ENCODE measurements around the gene VPS13C. TPM values are rescaled to one million over a fixed set of nuclear protein-coding genes. Genes with fewer than 3 reads are reported as not detected.
A peak's percentile ranks its signal among the peaks of the same experiment; 100 is the strongest.

Gene VPS13C
- total RNA-seq, 1 donor from 2014 or later, result 13.3 TPM

DNA sequence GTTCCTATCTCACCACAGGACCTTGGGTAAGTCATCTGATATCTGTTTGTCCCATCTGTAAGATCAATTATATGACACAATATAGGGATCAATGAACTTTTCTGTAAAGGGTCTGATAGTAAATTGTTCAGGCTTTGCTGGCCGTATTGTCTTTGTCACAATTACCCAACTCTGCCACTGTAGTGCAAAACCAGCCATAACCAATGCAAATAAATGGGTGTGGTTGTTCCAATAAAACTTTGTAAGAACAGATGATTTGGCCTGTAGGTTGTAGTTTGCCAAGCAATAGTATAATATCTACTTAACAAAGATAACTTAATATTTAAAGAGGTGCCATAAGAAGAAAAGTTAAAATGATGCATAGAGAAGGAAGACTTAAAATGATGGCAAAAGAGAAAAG is 210.8 kb downstream of the VPS13C start:
- no peak for ATAC-seq

DNA sequence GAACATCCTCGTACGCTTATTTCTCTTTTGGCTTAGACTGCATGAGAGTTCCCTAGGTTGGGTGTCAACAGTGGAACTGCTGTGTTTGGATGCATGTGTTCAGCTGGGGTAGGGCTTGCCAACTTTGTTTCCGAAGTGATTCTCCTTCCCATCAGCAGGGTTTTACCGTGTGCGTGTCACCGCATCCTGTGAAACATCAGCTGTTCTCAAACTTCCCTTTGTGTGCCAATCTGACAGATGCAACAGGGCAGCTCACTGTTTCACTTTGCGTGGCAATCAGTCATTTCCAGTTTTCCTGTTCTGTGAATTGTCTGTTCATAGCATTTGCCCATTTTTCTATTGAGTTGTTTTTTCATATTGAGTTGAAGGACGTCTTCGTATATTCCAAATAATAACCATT is 218.8 kb downstream of the VPS13C start:
- ATAC-seq, result no peak

DNA sequence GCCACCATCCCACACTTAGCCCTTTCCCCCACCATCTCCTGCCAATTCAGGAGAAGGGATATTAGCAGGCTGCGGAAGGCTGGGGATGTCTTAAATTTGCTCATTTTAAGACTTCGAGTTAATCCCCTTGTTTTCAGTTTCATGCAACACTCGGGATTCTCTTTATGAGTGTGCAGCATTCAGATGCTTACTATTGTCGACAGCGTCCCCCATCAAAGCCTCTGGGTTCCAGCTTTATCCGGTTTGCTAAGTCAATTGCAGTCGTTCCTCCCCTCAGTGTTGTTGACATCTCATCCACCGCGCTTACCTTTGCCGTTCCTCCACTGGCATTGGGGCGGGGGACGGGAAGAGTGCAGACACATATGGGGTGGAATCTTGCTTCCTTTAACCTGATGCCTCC is 220.2 kb downstream of the VPS13C start:
- ATAC-seq, result no peak

DNA sequence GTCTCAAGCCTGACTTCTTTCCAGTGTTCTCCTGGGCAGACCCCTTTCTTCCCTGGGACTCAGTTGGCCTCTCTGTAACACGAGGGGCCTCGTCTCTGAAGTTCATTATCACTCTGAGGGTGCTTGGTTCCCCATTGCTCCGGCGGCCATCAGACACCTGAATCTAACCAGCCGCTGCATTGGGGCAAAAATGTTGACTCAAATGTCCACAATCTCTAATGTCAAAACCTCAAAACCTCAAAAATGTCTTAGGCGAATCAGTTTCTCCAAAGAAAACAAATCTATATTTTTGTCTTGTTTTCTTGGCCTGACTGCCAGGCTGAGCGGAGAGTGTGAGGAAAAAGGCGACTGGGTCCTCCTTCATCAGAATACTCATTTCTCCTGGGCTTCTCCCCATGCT is 220.7 kb downstream of the VPS13C start:
- ATAC-seq, result no peak

DNA sequence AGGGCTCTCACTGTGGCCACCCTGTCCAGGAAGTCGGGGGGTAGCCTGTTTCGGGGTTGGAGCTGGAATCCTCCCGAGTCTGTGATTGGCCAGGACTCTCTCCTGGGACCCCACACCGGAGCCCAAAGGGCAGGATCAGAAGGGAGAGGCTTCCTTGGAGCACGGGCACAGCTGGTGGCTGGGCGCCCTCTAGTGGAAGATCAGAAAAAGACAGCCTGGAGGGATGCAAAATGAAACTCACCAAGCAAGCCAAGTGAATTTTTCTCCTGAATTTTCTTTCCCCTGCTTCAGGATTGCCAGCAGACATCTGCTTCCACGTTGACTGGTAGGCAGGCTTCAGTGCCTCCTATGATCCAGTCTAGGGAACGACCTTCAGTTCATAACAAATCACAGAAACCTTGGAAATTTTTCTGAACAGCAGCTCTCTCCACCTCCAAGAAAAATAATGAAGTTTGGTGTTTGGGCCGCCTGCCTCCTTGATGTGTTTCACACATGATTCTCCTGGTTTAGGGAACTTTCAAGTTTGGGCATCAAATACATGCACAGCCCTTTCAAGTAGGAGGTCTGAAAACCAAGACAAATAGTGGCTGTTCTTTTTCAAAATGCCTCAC is 224.6 kb downstream of the VPS13C start:
- ATAC-seq, result peak; percentile 62

DNA sequence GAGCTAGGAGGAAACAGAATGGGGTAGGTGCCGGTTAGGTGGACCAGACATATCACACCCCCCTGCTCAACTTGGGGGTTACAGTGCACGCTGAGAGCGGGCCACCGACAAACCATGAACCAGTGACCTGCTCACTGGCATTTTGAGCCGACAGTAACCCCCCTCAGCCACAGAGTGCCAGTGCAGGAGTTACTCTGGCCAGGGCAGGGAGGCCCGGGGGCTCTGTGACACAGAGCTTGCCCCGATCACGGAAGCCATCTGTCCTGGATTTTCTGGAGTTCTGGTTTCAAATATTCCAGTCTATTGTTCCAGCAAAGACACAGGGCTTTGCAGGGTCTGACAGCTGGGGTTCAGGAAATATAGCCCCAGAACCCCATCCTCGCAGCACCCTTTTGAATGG is 225.2 kb downstream of the VPS13C start:
- ATAC-seq, result no peak

DNA sequence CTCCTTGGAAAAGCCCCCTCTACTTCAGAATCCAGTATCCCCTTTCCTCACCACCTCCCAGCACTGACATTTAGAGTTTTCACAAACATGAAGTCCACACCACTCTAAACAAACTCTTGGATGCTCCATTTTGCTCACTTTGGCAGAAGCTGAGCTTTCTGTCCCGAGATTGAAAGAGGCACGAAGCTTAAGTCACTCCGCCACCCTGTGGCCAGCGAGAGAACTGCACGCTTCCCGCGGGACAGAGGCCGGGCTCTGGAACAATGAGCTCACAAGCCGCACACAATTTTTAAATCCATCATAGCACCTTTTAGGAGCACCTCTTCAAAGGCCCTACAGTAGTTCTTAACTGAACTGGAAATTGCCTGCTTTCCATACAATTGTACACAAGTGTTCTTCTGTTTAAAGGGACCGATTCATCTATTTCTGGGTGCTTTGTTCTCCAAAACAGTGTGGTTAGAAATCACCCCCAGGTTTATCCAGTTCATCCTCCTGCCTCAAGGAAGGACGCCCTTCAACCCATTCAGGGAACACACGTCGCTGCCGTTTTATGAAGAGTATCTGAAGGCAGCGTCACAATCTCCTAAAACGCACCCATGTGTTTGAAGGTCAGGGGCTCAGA is 226.1 kb downstream of the VPS13C start:
- peak; percentile 79 for ATAC-seq

DNA sequence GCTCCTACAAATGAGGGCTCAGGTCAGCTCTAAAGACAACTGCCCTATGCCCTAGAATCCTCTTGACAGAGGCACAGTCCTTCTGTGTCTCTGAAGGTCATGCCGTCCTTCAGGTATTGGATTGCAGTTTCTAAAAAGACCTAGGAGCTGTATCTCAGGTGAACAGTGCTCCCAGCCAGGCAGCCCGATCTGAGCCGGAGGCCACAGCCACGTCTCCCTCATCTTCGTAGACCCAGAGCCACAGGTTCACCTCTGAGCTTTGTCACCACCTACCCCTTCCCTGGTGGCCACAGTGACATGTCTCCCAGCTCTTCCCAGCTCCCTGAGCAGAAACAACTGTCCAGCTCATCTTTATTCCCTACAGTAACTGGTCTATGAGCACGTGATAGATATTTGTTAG is 228.0 kb downstream of the VPS13C start:
- no peak for ATAC-seq

DNA sequence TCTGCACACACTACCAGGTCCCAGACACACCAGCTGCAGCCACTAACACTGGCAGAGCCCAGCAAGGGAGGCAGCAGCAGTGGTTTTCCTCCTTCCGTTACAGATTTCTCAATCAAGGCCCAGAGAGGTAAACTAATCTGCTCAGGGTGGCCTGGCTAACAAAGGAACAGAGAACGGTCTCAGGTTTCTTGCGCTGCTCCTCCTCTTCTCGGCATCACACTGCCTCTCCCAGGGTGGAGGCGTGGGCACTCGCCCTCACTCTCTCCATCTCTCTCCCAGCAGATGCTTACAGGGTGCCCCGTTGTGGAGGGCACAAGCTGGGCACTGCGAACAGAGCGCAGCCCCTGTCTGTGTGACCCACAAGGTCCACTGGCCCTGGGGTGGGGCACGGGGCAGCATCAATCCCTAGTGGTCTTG is 228.7 kb downstream of the VPS13C start:
- no peak for ATAC-seq

DNA sequence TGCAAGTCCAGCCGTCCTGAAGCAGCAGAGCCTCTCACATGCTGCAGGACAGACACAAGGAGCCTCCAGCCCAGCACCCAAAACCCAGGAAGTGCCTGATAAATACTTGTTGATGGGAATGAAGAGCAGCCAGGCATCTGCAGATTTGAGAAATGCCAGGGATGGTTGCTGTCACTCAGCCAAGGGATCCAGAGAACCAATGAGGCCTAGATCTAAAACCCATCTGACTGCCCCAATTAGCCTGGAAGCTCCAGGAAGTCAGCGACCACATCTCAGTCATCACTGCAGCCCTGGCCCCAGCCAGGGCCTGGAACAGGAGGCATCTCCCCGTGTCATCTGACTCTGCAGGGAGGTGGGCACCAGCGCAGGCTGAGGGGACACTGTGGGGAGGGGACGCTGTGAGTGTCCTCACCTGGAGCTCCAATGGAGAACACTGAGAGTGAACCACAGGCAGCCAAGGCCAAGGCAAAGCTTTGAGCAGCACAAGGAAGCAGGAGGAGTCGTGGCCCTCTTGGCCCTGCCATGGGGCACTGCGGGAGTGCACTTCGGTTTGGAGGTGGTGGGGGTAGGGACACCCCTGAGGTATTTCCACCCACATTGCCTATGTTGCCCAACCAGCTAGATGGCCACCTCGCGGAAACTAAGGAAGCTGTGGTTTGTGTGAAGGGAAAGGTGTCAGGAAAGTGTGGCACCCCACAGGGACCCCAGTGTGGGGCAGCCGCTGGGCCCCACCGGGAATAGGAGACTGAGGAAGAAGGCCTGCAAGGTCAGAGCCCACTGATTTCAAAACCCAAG is 229.5 kb downstream of the VPS13C start:
- ATAC-seq, result no peak

DNA sequence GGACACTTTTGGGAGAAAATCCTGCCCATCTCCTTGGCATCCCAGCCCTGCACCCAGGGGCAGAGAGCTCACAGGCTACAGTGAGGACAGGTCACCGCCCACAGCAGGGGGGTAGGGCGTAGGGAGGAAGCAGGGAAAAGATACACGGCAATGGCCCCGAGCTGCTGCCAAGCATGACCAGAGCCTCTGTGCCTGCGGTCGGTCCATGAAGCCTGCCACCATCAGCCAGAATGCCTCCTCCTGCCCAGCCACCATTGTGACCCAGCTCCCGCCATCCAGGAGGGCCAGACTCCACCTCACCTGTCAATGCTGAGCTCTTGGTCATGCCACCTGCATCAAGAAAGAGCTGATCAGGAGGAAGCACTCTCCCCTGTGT is 230.7 kb downstream of the VPS13C start:
- no peak for ATAC-seq

DNA sequence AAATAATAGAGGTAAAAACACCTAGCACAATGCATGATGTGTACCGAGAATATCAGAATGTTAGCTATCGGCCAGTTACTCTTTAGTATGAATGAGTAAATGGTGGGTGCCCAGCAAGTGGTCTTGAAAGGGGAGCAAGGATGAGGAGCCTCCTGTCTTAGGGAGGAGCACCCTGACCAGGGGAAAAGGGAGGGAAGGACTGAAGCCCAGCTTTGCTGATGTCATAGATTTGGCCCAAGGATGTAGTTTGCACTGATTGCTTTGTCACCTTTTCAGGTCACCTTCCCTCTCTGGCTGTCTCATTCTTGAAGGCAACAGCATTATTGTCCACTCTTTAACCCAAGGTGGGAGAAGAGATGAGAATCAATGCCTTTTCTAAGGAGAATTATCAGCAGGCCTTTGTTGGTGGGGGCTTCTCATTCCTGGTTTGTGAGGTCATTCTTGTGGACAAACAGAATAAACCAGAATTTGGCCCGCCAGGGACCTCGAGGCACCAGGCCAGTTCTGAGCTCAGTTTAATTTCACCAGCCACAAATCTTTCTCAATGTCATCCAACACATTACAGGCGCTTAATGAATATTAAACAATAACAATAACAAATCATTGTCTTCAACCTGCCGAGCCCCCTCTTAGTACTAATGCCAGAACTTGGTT is 231.3 kb downstream of the VPS13C start:
- ATAC-seq, result no peak

DNA sequence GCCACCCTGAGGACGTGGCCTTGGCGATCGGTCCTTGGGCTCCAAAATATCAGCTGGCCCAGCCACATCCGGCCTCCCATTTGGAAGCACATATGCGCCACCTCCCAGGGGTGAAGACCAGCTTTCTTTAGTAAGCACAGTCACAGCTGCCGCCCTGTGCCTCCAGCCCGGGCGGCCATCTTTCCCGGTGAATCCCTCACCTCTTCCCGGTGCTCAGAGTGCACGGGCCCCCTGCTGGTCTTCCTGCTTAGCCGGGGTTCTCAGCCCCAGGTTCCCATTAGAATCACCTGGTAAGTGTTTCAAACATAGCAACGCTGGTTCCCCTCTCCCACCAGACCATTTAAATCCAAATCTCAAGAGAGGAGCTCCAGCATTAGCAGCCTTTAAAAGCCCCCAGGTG is 232.2 kb downstream of the VPS13C start:
- ATAC-seq, result no peak

DNA sequence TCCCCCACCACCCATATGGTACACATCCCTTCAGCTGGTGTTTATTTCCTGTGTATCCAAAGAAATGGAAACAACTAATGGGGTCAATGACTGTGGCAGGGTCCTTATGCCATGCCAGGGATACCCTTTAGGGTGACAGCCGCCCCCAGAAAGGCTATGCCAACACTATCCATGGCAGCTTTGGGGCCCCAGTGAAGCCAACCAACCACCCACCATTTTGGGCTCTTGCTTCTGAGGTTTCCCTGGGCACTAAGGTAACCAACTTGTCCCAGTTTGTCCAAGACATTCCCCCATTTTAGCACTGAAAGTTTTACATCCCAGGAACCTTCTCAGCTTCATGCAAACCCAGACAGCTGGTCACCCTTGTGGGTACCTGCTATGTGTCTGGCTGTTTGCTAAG is 233.1 kb downstream of the VPS13C start:
- ATAC-seq, result no peak

DNA sequence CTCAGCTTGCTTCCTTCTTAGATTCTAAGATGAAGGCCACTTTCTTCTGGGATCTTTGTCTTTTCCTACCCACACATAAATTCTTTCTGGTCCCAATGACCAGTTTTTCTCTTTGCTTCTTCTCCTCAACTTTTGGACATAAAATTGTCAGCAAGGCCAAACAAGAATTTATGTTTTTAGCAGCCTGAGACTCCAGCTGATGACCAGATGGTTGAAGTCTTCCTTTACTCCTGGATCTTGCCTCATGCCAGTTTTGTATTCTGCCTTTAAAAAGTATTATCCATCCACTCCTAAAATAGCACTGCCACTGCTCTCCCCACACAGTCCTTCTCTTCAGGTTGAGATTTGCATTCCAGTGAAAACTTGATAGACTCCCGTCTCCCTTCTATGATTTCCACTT is 236.0 kb downstream of the VPS13C start:
- ATAC-seq, result no peak

DNA sequence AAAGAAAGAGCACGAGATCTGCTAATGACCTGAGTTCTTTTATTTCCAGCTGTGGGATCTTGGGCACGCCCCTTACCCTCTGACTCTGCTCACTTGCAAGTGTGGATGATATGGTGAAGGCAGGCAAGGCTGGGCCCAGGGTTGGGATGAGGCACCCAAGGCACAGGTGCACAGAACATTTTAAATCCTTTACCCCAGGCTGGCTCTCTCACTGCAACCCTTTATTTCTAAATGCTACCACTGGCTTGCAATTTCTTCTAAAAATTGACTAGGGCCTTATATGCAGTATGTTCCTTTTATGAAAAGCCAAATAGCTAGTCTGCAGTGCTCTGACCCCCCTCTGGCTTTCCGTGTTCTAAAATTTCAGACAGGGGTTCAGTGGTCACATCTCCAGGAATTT is 237.7 kb downstream of the VPS13C start:
- ATAC-seq, result no peak

DNA sequence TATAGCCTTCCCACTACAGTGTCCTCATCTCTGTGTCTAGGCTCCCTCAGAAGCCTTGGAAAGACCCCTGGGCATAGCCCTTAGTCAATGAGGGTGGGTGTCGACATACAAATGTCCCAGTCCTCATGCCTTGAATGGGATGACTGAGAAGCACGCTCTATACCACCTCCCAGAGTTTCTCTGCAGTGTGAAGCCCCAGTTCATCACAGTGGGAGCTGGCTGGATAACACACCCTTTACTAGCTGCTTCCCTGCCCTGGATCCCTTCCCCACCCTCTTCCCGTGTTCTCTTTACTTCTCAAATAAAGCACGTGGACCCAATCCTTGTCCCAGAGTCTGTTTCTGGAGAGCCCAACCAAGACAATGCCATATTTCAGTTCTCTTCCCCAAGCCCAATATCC is 239.3 kb downstream of the VPS13C start:
- ATAC-seq, result no peak

DNA sequence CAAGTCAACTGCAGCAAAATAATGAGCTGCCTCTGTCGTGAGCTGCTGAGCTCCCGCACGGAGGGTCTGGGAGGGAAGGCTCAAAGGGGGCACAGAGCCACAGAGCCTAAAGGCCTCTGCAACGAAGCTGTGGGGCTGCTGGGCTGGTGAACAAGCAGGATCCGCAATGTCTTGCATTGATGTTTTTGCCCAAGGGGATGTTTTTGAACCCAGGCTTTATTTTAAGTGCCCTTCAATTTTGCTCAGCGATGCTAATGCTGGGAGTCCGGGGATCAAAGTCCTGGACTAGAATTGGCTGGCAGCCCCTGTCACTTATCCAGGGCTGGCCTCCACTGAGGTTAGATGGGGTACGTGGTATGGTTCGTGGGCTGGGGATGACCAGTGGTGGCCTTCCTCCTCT is 240.0 kb downstream of the VPS13C start:
- no peak for ATAC-seq

DNA sequence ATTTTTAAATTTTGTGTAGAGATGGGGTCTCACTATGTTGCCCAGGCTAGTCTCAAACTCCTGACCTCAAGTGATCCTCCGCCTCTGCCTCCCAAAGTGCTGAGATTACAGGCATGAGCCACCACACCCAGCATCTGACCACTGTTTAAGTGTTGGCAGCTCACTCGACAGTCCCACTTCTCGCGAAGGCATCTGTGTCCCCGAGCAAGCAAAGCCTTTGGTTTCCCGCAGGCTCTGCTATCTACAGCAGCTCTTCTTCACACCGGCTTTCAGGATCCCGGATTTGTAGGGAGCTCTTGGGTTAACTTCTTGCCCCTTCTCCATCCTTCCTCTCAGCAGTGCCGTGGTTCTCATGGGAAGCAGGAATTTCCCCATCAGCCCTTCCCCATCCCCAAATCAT is 240.9 kb downstream of the VPS13C start:
- ATAC-seq, result no peak

DNA sequence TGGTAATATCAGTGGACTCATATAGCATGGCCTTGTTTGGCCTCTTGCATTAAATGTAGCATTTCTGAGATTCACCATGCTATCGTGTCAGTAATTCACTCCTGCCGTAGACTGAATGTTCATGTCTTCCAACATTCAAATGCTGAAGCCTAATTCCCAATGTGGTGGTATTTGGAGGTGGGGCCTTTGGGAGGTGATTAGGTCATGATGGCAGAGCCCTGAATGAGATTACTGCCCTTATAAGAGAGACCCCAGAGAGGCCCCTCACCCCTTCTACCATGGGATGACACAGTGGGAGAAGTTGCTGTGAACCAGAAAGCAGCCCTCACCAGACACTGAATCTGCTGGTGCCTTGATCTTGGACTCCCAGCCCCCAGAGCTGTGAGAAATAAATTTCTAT is 241.4 kb downstream of the VPS13C start:
- ATAC-seq, result no peak

DNA sequence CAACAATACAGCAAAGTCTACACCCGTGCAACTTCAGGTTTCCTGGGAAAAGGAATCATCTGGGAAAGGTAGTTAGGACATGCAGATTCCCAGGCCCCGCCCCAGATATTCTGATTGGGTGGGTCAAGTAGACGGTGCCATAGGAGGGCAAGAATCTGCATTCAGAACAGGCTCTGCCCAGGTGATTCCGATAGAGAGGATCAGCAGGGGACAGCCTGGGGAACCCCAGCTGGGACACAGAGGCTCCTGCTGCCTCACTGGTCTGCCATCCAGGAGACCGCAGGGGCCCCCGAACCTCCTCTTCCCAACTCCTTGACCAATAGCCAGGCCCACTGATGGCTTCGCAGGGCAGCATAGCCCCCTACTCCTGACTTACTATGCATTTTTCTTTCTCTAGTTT is 243.4 kb downstream of the VPS13C start:
- ATAC-seq, result no peak

DNA sequence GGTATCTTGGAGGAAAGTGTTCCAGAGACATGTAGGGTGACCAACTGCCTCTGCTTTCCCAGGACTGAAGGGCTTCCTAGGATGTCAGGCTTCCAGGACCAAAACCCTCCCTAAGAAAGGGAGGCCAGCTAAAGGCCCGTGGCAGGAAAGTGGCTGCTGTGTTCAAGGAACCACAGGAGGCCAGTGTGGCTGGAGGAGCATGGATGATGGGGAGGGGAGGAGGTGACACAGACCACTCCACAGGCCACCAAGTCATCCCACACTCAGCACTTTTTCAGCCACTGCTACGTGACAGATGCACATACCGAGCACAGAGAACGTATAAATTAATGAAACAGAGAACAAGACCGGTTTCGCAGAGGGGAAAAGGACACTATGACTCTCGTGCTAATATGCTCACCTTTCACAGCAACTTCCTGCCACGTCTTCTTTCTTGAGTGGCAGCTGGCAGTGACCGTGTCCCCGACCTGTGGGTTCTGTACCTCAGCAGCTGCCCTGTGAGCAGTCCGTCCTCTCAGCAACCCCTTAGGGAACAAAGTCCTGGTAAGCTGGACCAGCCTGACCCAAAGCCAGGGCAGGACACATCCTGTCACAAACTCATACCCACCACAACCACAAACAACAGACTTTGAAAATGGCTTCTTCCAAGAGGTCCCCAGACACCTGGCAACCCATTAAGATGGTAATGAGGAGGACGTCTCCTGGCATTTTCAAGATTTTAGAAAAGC is 244.7 kb downstream of the VPS13C start:
- ATAC-seq, result no peak

DNA sequence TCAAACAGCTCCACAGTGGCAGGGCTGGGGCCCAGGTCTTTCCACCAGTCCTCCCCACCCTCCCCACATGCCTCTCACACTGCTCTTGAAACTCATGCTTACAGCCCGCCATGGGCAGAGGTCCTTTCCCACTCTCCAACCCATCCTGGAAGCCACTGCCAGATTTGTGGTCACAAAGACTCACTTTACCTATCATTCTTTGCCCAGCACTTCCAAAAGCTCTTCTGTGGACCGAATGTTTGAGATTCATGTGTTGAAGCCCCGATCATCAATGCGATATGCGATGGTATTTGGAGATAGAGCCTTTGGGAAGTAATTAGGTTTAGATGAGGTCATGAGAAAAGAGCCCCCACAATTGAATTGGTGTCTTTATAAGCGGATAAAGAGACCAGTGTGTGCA is 247.8 kb downstream of the VPS13C start:
- no peak for ATAC-seq

Data from esophagus mucosa (tissue), 1 donor.